WI38 (cell line): ENCODE results near the gene RAB11FIP2.

Experiments used
- H3K4me3 ChIP-seq: 2 replicates; pipeline ENCODE4 v1.5.1; 2011; ENCODE audit warnings: low read depth, mild to moderate bottlenecking, control low read depth, low read length
- CTCF ChIP-seq: IDR thresholded peaks from 2 replicates; pipeline ENCODE4 v1.5.1; 2012; ENCODE audit warnings: low read depth, mild to moderate bottlenecking, control low read depth, low read length

RAB11FIP2 gene

GRCh38 chr10:118062798-118063238 lies 16.1 kb upstream of the RAB11FIP2 start:
- no peak for TF ChIP-seq CTCF

DNA sequence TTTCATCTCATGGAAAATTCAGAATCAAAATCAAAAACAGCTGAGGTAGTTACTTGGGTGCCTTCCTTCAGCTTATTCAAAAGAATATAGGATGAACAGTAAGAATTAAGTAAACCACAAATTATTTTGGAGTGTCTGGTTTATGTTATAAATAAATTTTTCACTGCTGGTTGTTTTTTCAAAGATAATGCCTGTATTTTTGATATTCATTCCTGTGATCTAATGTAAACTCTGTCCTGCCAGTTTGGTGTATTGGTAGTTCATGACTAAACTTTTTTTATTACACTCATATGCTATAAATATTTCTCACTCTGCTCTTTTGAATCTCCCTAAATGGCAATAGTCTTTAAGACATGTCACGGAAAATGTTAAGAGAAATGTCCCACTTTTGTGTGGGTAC lies 11.6 kb upstream of the RAB11FIP2 start:
- no peak overlapping the region for H3K4me3 ChIP-seq
- TF ChIP-seq CTCF = no peak

More at GRCh38 chr10:118062798-118063238, 16.1 kb upstream of the RAB11FIP2 start:
- no peak overlapping the region for H3K4me3 ChIP-seq

DNA sequence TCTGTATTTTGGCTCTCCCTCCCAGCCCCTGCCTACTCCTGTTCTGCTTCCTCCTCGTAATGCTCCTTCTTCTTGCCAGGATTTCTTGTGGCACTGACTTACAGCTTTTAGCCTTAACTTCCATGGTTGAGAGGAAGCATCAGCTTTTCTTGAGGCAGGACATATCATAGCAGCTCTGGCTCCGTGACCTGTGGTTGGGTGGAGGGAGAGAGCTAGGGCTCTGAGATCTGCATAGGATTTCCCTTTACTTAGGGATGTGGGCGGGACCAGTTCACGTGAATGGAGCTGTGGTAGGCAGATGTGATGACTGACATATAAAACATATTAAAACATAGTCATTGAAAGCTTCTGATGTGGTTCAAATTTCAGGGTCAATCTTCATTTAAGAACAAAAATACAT lies 10.6 kb upstream of the RAB11FIP2 start:
- TF ChIP-seq CTCF = no peak
- H3K4me3 ChIP-seq = no peak overlapping the region

- no peak for TF ChIP-seq CTCF
- no peak overlapping the region for H3K4me3 ChIP-seq
Measured at GRCh38 chr10:118054383-118054782, 7.6 kb upstream of the RAB11FIP2 start.

GRCh38 chr10:118052816-118053215 lies 6.1 kb upstream of the RAB11FIP2 start:
- H3K4me3 ChIP-seq = no peak overlapping the region
- no peak for TF ChIP-seq CTCF

DNA sequence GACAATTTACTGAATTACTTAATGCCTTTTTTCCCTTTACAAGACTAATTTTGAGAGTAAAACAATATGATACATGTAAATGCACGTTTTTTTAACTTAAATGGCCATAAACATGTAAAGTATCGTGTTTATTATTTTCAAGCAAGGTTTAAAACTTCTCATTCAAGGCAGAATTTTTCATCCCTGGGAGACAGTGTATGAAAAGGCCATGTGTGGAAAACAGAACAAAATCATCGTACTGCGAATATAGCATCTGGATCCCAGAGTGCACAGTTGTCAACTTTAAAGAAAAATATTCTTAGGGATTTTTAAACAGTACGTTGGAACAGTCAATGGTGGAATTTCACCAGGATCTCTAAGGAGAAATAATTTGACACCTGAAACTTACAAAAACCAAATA lies 1.1 kb upstream of the RAB11FIP2 start:
- H3K4me3 ChIP-seq = no peak overlapping the region
- no peak for TF ChIP-seq CTCF

- no peak for TF ChIP-seq CTCF
- peak overlapping the region; percentile 78 for H3K4me3 ChIP-seq
Measured at GRCh38 chr10:118047157-118047719, 497 bp upstream of the RAB11FIP2 start.
